Measurements from ENCODE around the gene DIDO1. TPM values are rescaled to one million over a fixed set of nuclear protein-coding genes. Genes with fewer than 3 reads are reported as not detected.
A peak's percentile ranks its signal among the peaks of the same experiment; 100 is the strongest.

DIDO1 gene
- total and polyA plus RNA-seq, 2 of the 13 experiments (the other 11 are each of a cell fraction or from before 2014, with no cell fraction given), result 75.0 to 75.1 TPM

DNA sequence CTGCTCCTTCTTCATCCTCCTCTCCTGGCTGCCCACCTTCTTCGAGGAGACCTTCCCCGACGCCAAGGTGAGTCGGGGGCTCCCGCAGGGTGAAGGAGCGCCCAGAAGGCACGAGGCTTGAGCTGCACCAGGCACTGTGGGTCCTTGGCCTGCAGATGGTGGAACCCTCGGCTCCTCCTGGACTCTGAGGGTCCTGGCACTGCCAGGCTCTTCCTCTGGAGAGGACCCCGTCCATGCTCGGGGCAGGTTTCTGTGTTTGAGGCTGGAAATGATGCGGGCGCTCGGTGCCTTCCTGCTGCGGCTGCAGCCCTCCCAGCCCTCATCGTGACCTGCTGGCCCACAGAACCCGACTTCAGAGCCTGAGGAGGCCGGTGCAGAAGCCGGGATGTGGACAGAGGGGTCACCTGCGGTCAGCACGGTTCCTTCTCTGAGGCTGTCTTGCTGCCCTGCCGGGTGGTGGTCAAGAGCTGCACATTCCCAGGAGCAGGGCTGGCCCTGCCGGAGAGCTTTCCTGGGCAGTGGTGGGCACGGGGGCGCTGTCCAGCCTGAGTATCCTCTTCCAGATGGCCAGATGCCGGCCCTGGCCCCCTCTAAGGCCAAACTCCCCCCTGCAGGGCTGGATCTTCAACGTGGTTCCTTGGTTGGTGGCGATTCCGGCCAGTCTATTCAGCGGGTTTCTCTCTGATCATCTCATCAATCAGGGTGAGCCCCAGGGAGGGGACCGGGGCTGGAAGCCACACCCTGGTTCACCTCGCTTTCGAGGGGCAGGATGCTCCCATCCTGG is 37.5 kb upstream of the DIDO1 start:
- Histone ChIP-seq H3K27me3 (ENCODE audit: control insufficient read depth in 1 of 2, insufficient read depth in 2 of 2, low read length in 2 of 2) (no peaks in the 10 kb centered on the region), H2AFZ (ENCODE audit: low read length) (no peak overlapping the region), H3K4me1 (ENCODE audit: insufficient read depth, low read length) (peaks cover 3% of the 10 kb centered on the region; the same call in 1 of the 2 replicates), H3K9me3 (ENCODE audit: low read length) (no peaks in the 10 kb centered on the region), H3K79me2 (ENCODE audit: insufficient read depth, low read length) (no peaks in the 10 kb centered on the region), H3K4me3 (replicated peaks in 1 of 3; ENCODE audit: insufficient read depth in 1 of 3, low read depth in 2 of 3, low read length in 3 of 3) (no peak overlapping the region), H3K4me2 (ENCODE audit: low read depth, low read length) (no peak overlapping the region), H4K20me1 (ENCODE audit: insufficient read depth, low read length) (peaks cover 66% of the 10 kb centered on the region; the same call in 1 of the 2 replicates), H3K36me3 (replicated peaks in 1 of 2; ENCODE audit: control insufficient read depth in 1 of 2, insufficient read depth in 2 of 2, low read length in 2 of 2) (peaks cover 65 to 76% of the 10 kb centered on the region in 2 experiments), H3K27ac (ENCODE audit: extremely low read length, insufficient read depth, low read length) (no peak overlapping the region), H3K9ac (ENCODE audit: insufficient read depth, low read depth, low read length) (no peak overlapping the region)
- ChIA-PET POLR2A (no interaction called here), CTCF (ENCODE audit: low intra/inter-chr PET ratio, low total read pairs) (no interaction called here)
- no TSS peak for BruUV-seq (replicated peaks)
- intact Hi-C loops (cut with micrococcal nuclease; ENCODE audit: unreplicated experiment) (no loop called here), in situ Hi-C loops (cut with HindIII; ENCODE audit: extremely low pct_ligation_motif_present, low pct_unique_long_range_greater_than_20kb) (no loop called here)
- FAIRE-seq (no peak), DNase-seq (ENCODE audit: low spot score) (no peak), ATAC-seq (no peak)
- WGBS (ENCODE audit: low lambda C conversion rate), result 96% methylated on average over 24 of the region's 32 CpGs
- TF ChIP-seq ZNF282 (IDR thresholded peaks at IDR 0.05; ENCODE audit: partially characterized antibody) (no peak), WIZ (CRISPR knock-in tag; IDR thresholded peaks at IDR 0.05) (no peak), GABPB1 (CRISPR knock-in tag; IDR thresholded peaks at IDR 0.05) (0 out of 2 replicates have a peak, but pooled peaks have one; percentile 14), RBM22 (optimal IDR thresholded peaks at IDR 0.05; ENCODE audit: low read length) (peak; percentile 66), ZNF747 (CRISPR knock-in tag; IDR thresholded peaks at IDR 0.05; ENCODE audit: borderline replicate concordance) (no peak), RBFOX2 (IDR thresholded peaks at IDR 0.05; ENCODE audit: low read depth, low read length) (peak; percentile 54), DMAP1 (CRISPR knock-in tag; IDR thresholded peaks at IDR 0.05) (no peak), HOXA5 (CRISPR knock-in tag; IDR thresholded peaks at IDR 0.05) (no peak), ZNF547 (CRISPR knock-in tag; IDR thresholded peaks at IDR 0.05) (no peak), POLR2A (IDR thresholded peaks at IDR 0.05; ENCODE audit: insufficient read depth in 1 of 2, low read depth in 2 of 2, low read length in 2 of 2) (peak in 1 of 2 experiments; percentile 15; a peak in 1 of 4 replicates), ZSCAN21 (CRISPR knock-in tag; IDR thresholded peaks at IDR 0.05; ENCODE audit: borderline replicate concordance) (0 out of 2 replicates have a peak, but pooled peaks have one; percentile 11), GATAD2A (CRISPR knock-in tag; IDR thresholded peaks at IDR 0.05) (no peak), MBNL3 (CRISPR knock-in tag; conservative IDR thresholded peaks at IDR 0.05) (no peak), ZNF138 (CRISPR knock-in tag; IDR thresholded peaks at IDR 0.05; ENCODE audit: low read depth) (no peak), AGO2 (optimal IDR thresholded peaks at IDR 0.05; ENCODE audit: low read depth, low read length) (peak; percentile 13)
- TF ChIP-seq, protein P1, sequence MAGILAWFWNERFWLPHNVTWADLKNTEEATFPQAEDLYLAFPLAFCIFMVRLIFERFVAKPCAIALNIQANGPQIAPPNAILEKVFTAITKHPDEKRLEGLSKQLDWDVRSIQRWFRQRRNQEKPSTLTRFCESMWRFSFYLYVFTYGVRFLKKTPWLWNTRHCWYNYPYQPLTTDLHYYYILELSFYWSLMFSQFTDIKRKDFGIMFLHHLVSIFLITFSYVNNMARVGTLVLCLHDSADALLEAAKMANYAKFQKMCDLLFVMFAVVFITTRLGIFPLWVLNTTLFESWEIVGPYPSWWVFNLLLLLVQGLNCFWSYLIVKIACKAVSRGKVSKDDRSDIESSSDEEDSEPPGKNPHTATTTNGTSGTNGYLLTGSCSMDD (CRISPR knock-in tag; IDR thresholded peaks at IDR 0.05), result 0 out of 2 replicates have a peak, but pooled peaks have one; percentile 15
- TF ChIP-seq, protein P2, sequence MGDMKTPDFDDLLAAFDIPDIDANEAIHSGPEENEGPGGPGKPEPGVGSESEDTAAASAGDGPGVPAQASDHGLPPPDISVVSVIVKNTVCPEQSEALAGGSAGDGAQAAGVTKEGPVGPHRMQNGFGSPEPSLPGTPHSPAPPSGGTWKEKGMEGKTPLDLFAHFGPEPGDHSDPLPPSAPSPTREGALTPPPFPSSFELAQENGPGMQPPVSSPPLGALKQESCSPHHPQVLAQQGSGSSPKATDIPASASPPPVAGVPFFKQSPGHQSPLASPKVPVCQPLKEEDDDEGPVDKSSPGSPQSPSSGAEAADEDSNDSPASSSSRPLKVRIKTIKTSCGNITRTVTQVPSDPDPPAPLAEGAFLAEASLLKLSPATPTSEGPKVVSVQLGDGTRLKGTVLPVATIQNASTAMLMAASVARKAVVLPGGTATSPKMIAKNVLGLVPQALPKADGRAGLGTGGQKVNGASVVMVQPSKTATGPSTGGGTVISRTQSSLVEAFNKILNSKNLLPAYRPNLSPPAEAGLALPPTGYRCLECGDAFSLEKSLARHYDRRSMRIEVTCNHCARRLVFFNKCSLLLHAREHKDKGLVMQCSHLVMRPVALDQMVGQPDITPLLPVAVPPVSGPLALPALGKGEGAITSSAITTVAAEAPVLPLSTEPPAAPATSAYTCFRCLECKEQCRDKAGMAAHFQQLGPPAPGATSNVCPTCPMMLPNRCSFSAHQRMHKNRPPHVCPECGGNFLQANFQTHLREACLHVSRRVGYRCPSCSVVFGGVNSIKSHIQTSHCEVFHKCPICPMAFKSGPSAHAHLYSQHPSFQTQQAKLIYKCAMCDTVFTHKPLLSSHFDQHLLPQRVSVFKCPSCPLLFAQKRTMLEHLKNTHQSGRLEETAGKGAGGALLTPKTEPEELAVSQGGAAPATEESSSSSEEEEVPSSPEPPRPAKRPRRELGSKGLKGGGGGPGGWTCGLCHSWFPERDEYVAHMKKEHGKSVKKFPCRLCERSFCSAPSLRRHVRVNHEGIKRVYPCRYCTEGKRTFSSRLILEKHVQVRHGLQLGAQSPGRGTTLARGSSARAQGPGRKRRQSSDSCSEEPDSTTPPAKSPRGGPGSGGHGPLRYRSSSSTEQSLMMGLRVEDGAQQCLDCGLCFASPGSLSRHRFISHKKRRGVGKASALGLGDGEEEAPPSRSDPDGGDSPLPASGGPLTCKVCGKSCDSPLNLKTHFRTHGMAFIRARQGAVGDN (CRISPR knock-in tag; IDR thresholded peaks at IDR 0.05), result peak; percentile 9; the same call in 1 of the 2 replicates
- TF ChIP-seq, protein P3, sequence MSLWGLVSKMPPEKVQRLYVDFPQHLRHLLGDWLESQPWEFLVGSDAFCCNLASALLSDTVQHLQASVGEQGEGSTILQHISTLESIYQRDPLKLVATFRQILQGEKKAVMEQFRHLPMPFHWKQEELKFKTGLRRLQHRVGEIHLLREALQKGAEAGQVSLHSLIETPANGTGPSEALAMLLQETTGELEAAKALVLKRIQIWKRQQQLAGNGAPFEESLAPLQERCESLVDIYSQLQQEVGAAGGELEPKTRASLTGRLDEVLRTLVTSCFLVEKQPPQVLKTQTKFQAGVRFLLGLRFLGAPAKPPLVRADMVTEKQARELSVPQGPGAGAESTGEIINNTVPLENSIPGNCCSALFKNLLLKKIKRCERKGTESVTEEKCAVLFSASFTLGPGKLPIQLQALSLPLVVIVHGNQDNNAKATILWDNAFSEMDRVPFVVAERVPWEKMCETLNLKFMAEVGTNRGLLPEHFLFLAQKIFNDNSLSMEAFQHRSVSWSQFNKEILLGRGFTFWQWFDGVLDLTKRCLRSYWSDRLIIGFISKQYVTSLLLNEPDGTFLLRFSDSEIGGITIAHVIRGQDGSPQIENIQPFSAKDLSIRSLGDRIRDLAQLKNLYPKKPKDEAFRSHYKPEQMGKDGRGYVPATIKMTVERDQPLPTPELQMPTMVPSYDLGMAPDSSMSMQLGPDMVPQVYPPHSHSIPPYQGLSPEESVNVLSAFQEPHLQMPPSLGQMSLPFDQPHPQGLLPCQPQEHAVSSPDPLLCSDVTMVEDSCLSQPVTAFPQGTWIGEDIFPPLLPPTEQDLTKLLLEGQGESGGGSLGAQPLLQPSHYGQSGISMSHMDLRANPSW (CRISPR knock-in tag; IDR thresholded peaks at IDR 0.05; ENCODE audit: borderline replicate concordance), result no peak

Measured in HepG2 (cell line).